ENCODE measurements around the gene NLRP6. TPM values are rescaled to one million over a fixed set of nuclear protein-coding genes. Genes with fewer than 3 reads are reported as not detected.
"Not testable (repeated sequence)": the region's sequence is repeated elsewhere in the genome, so short reads cannot be mapped to it uniquely, and the experiment has no call there.

Gene NLRP6
- total RNA-seq, 2 experiments from 2014 or later: 0.25 to 0.65 TPM

- H2AFZ ChIP-seq (ENCODE audit: low read length); intact Hi-C loops (cut with micrococcal nuclease; ENCODE audit: unreplicated experiment); H3K9me3 ChIP-seq (ENCODE audit: low read length); H3K9me2 ChIP-seq (ENCODE audit: insufficient read depth, low read length); BruUV-seq (replicated peaks); DNase-seq (ENCODE audit: low spot score); H3K27ac ChIP-seq (ENCODE audit: low read depth, low read length, poor library complexity, severe bottlenecking); CTCF ChIA-PET (ENCODE audit: unreplicated experiment): not testable (repeated sequence)
- peak; percentile 27; the same call in 1 of the 2 replicates for TF ChIP-seq CTCF (conservative IDR thresholded peaks at IDR 0.05; ENCODE audit: low read length)
- Histone ChIP-seq H3K36me3 (ENCODE audit: insufficient read depth, low read length) (peaks cover 42% of the 10 kb centered on the region), H4K20me1 (ENCODE audit: insufficient read depth, low read length) (peaks cover 10% of the 10 kb centered on the region; the same call in 1 of the 2 replicates), H3K4me3 (ENCODE audit: low read depth, low read length, poor library complexity, severe bottlenecking) (peak overlapping the region; percentile 99), H3K4me2 (ENCODE audit: low read length) (peak overlapping the region; percentile 92), H3K4me1 (ENCODE audit: insufficient read depth, low read length, poor library complexity, severe bottlenecking) (peaks cover 19% of the 10 kb centered on the region), H3K79me2 (ENCODE audit: insufficient read depth, low read depth, low read length) (peaks cover 32% of the 10 kb centered on the region)
- POLR2A ChIA-PET: interaction anchor here (0.8 to 2.3 kb wide), 3 partner anchors 17 to 31 kb away, joined by 3 to 9 read pairs (median 8); partner anchors contain the start of genes BET1L and RIC8A
Measured at GRCh38 chr11:238346-238745, 39.9 kb upstream of the NLRP6 start.

- TF ChIP-seq EZH2phosphoT487 (IDR thresholded peaks at IDR 0.05; ENCODE audit: borderline replicate concordance, low read depth, low read length): no peak
- TF ChIP-seq CTCF (conservative IDR thresholded peaks at IDR 0.05; ENCODE audit: low read length): no peak
- Histone ChIP-seq H2AFZ (ENCODE audit: low read length) (no peak overlapping the region), H3K9me3 (ENCODE audit: low read length) (no peaks in the 10 kb centered on the region), H3K4me2 (ENCODE audit: low read length) (no peak overlapping the region), H4K20me1 (ENCODE audit: insufficient read depth, low read length) (peaks cover 10% of the 10 kb centered on the region; the same call in 1 of the 2 replicates), H3K4me1 (ENCODE audit: insufficient read depth, low read length, poor library complexity, severe bottlenecking) (peaks cover 17% of the 10 kb centered on the region), H3K36me3 (ENCODE audit: insufficient read depth, low read length) (peaks cover 62% of the 10 kb centered on the region), H3K9me2 (ENCODE audit: insufficient read depth, low read length) (no peaks in the 10 kb centered on the region), H3K4me3 (ENCODE audit: low read depth, low read length, poor library complexity, severe bottlenecking) (no peak overlapping the region), H3K27ac (ENCODE audit: low read depth, low read length, poor library complexity, severe bottlenecking) (no peak overlapping the region), H3K79me2 (ENCODE audit: insufficient read depth, low read depth, low read length) (peaks cover 32% of the 10 kb centered on the region)
- DNase-seq (ENCODE audit: low spot score): no peak
- ChIA-PET POLR2A (no interaction called here), CTCF (ENCODE audit: unreplicated experiment) (no interaction called here)
- BruUV-seq (replicated peaks): no TSS peak
- intact Hi-C loops (cut with micrococcal nuclease; ENCODE audit: unreplicated experiment): no loop called here
Measured at GRCh38 chr11:240315-240714, 37.9 kb upstream of the NLRP6 start.

- no TSS peak for BruUV-seq (replicated peaks)
- CTCF ChIA-PET (ENCODE audit: unreplicated experiment): no interaction called here
- H3K79me2 ChIP-seq (ENCODE audit: insufficient read depth, low read depth, low read length): peaks cover 32% of the 10 kb centered on the region
Measured at GRCh38 chr11:241634-242033, 36.6 kb upstream of the NLRP6 start.

More at GRCh38 chr11:241634-242033, 36.6 kb upstream of the NLRP6 start:
- POLR2A ChIA-PET: interaction anchor here (0.5 to 1.1 kb wide), 4 partner anchors 8 to 99 kb away, joined by 3 to 5 read pairs (median 4); no protein-coding TSS in a partner anchor
- Histone ChIP-seq H3K27ac (ENCODE audit: low read depth, low read length, poor library complexity, severe bottlenecking) (no peak overlapping the region), H3K4me2 (ENCODE audit: low read length) (no peak overlapping the region), H3K4me1 (ENCODE audit: insufficient read depth, low read length, poor library complexity, severe bottlenecking) (peaks cover 14% of the 10 kb centered on the region), H3K4me3 (ENCODE audit: low read depth, low read length, poor library complexity, severe bottlenecking) (no peak overlapping the region), H2AFZ (ENCODE audit: low read length) (no peak overlapping the region), H4K20me1 (ENCODE audit: insufficient read depth, low read length) (peaks cover 10% of the 10 kb centered on the region; the same call in 1 of the 2 replicates), H3K9me3 (ENCODE audit: low read length) (no peaks in the 10 kb centered on the region), H3K9me2 (ENCODE audit: insufficient read depth, low read length) (no peaks in the 10 kb centered on the region), H3K36me3 (ENCODE audit: insufficient read depth, low read length) (peaks cover 75% of the 10 kb centered on the region)
- intact Hi-C loops (cut with micrococcal nuclease; ENCODE audit: unreplicated experiment): no loop called here
- TF ChIP-seq EZH2phosphoT487 (IDR thresholded peaks at IDR 0.05; ENCODE audit: borderline replicate concordance, low read depth, low read length) (no peak), CTCF (conservative IDR thresholded peaks at IDR 0.05; ENCODE audit: low read length) (no peak)
- no peak for DNase-seq (ENCODE audit: low spot score)

All from OCI-LY7 (cell line).